ENCODE data around the gene TRPC4AP. TPM values are rescaled to one million over a fixed set of nuclear protein-coding genes. Genes with fewer than 3 reads are reported as not detected.

TRPC4AP gene
- total RNA-seq, 4 donors from 2014 or later = 53.3 to 76.8 (median 73.5) TPM

DNA sequence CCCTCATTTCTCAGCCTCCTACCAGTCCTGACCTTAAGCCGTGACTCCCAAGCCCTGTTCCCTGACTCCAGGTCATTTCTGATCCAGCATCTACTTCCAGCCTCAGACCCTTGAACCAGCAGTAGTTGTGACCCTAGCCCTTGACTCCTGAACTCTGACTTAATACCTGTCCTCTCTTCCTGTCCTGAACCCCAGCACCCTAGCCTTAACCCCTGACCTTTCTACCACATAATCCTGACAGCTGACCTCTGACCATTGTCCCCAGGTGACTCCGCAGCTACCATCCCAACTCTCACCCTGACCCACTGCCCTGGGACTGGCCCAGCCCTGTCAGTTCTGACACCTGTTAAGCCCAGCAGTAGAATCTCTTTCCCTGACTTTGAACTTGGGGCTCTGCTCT lies 94.8 kb downstream of the TRPC4AP start:
- intact Hi-C loops (cut with DNase I) = no loop called here
- WGBS, 2 donors = 96 to 100% methylated on average over 2 of the region's 2 CpGs
- H3K4me1 ChIP-seq = no peaks in the 10 kb centered on the region
- TF ChIP-seq CTCF (IDR thresholded peaks at IDR 0.05) = no peak
- TF ChIP-seq POLR2A (IDR thresholded peaks at IDR 0.05) = no peak
- H3K4me3 ChIP-seq (replicated peaks in 1 of 3) = no peak overlapping the region
- no peak for DNase-seq
- H3K9me3 ChIP-seq = no peaks in the 10 kb centered on the region
- H3K36me3 ChIP-seq = peaks cover 65 to 76% of the 10 kb centered on the region in 2 donors
- H3K27me3 ChIP-seq = no peaks in the 10 kb centered on the region
- no peak overlapping the region for H3K27ac ChIP-seq

DNA sequence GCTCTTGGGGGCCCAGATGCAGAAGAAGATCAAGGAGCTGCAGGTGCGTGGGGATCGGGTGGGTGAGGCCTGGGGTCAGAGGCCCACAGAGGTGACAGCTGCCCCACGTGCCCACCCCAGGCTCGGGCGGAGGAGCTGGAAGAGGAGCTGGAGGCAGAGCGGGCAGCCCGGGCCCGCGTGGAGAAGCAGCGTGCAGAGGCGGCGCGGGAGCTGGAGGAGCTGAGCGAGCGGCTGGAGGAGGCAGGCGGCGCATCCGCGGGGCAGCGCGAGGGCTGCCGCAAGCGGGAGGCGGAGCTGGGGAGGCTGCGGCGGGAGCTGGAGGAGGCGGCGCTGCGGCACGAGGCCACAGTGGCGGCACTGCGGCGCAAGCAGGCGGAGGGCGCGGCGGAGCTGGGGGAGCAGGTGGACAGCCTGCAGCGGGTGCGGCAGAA lies 95.5 kb downstream of the TRPC4AP start:
- WGBS, 2 donors = 64 to 74% methylated on average over 39 of the region's 39 CpGs
- H3K4me3 ChIP-seq (replicated peaks in 1 of 3) = no peak overlapping the region
- H3K27ac ChIP-seq = no peak overlapping the region
- no peak for DNase-seq
- no peaks in the 10 kb centered on the region for H3K4me1 ChIP-seq
- TF ChIP-seq CTCF (IDR thresholded peaks at IDR 0.05) = no peak
- no peak for TF ChIP-seq POLR2A (IDR thresholded peaks at IDR 0.05)
- intact Hi-C loops (cut with DNase I) = no loop called here
- H3K27me3 ChIP-seq = no peaks in the 10 kb centered on the region
- H3K36me3 ChIP-seq = peaks cover 59 to 72% of the 10 kb centered on the region in 2 donors
- H3K9me3 ChIP-seq = no peaks in the 10 kb centered on the region

- Histone ChIP-seq H3K4me1 (no peaks in the 10 kb centered on the region), H3K27ac (no peak overlapping the region), H3K9me3 (no peaks in the 10 kb centered on the region), H3K36me3 (peaks cover 52 to 65% of the 10 kb centered on the region in 2 donors), H3K27me3 (no peaks in the 10 kb centered on the region), H3K4me3 (replicated peaks in 1 of 3) (no peak overlapping the region)
- intact Hi-C loops (cut with DNase I) = no loop called here
- 97% methylated on average over 25 to 26 of the region's 26 CpGs for WGBS, 2 donors
- TF ChIP-seq POLR2A (IDR thresholded peaks at IDR 0.05) (no peak), CTCF (IDR thresholded peaks at IDR 0.05) (no peak)
- DNase-seq = no peak
These were observed 96.2 kb downstream of the TRPC4AP start for GRCh38 chr20:34996243-34997028.

- H3K27ac ChIP-seq = no peak overlapping the region
- H3K4me1 ChIP-seq = no peaks in the 10 kb centered on the region
- no peak for TF ChIP-seq POLR2A (IDR thresholded peaks at IDR 0.05)
- no peak for TF ChIP-seq CTCF (IDR thresholded peaks at IDR 0.05)
- intact Hi-C loops (cut with DNase I) = no loop called here
- no peaks in the 10 kb centered on the region for H3K27me3 ChIP-seq
- H3K9me3 ChIP-seq = no peaks in the 10 kb centered on the region
- no peak for DNase-seq
- no peak overlapping the region for H3K4me3 ChIP-seq (replicated peaks in 1 of 3)
- H3K36me3 ChIP-seq = peaks cover 44 to 57% of the 10 kb centered on the region in 2 donors
- 94 to 98% methylated on average over 7 of the region's 7 CpGs for WGBS, 2 donors
These were observed 96.9 kb downstream of the TRPC4AP start for GRCh38 chr20:34995696-34996095.

- Histone ChIP-seq H3K4me1 (no peaks in the 10 kb centered on the region), H3K27ac (no peak overlapping the region), H3K36me3 (peaks cover 39 to 52% of the 10 kb centered on the region in 2 donors), H3K4me3 (replicated peaks in 1 of 3) (no peak overlapping the region), H3K27me3 (no peaks in the 10 kb centered on the region), H3K9me3 (no peaks in the 10 kb centered on the region)
- 96 to 97% methylated on average over 14 of the region's 14 CpGs for WGBS, 2 donors
- intact Hi-C loops (cut with DNase I) = no loop called here
- no peak for TF ChIP-seq CTCF (IDR thresholded peaks at IDR 0.05)
- no peak for TF ChIP-seq POLR2A (IDR thresholded peaks at IDR 0.05)
- no peak for DNase-seq
These were observed 97.4 kb downstream of the TRPC4AP start for GRCh38 chr20:34995192-34995591.

Data from thyroid gland (tissue), 4 donors.